Suprapubic skin (tissue), 4 donors: ENCODE measurements around the gene CLIP4.

Source experiments
- EP300 ChIP-seq: sonication (generic); formaldehyde crosslinking; IDR thresholded peaks from one replicate; pipeline ENCODE4 v1.6.1; 2017; ENCODE audit warnings: antibody characterized with exemption
- POLR2A ChIP-seq, 2 donors: fragments of 450-650 bp; IDR thresholded peaks; one replicate each; pipeline ENCODE4 v1.6.1; 2017; ENCODE audit warnings: antibody characterized with exemption in 2 of 2, mild to moderate bottlenecking in 2 of 2, moderate library complexity in 2 of 2
- POLR2AphosphoS5 ChIP-seq, 3 donors: sonication (generic); formaldehyde crosslinking; IDR thresholded peaks; one replicate each; pipeline ENCODE4 v1.6.1; 2017; ENCODE audit warnings: antibody characterized with exemption in 3 of 3
- TF ChIP-seq, protein P1 (sequence below), 2 donors: fragments of 200-600 bp in 1 of 2; fragments of 450-650 bp in 1 of 2; sonication (generic) in 1 of 2; IDR thresholded peaks; one replicate each; pipeline ENCODE4 v1.5.1; 2016 to 2019; ENCODE audit warnings: antibody characterized with exemption in 2 of 2, mild to moderate bottlenecking in 1 of 2, moderate library complexity in 1 of 2

DNA sequence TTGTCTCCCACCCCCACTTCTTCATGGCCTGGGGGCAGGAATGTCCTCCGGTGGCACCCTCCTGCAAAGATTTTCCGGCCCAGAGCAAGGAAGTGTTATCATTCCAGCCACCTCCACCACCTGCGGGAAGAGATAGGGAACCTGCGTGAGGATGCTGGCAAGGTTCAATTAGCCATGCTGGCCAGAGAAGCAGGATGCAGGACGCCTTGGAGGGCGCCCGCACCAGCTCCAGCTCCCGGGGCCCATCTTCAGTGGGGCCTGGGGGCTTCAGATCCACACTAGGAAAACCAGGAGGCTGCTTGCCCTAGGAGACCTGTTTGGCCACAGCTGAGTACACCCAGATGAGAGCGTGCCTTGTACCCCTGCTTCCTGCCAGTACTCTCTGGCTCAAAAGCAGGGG, 113.7 kb downstream of the CLIP4 start:
- TF ChIP-seq, protein P1, sequence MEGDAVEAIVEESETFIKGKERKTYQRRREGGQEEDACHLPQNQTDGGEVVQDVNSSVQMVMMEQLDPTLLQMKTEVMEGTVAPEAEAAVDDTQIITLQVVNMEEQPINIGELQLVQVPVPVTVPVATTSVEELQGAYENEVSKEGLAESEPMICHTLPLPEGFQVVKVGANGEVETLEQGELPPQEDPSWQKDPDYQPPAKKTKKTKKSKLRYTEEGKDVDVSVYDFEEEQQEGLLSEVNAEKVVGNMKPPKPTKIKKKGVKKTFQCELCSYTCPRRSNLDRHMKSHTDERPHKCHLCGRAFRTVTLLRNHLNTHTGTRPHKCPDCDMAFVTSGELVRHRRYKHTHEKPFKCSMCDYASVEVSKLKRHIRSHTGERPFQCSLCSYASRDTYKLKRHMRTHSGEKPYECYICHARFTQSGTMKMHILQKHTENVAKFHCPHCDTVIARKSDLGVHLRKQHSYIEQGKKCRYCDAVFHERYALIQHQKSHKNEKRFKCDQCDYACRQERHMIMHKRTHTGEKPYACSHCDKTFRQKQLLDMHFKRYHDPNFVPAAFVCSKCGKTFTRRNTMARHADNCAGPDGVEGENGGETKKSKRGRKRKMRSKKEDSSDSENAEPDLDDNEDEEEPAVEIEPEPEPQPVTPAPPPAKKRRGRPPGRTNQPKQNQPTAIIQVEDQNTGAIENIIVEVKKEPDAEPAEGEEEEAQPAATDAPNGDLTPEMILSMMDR (IDR thresholded peaks at IDR 0.05), result no peak
- no peak for TF ChIP-seq POLR2A (IDR thresholded peaks at IDR 0.05)
- no peak for TF ChIP-seq EP300
- no peak for TF ChIP-seq POLR2AphosphoS5 (IDR thresholded peaks at IDR 0.05)
